ENCODE results near the gene ASB18.
"Not testable (repeated sequence)": the region's sequence is repeated elsewhere in the genome, so short reads cannot be mapped to it uniquely, and the experiment has no call there.

Gene ASB18

DNA sequence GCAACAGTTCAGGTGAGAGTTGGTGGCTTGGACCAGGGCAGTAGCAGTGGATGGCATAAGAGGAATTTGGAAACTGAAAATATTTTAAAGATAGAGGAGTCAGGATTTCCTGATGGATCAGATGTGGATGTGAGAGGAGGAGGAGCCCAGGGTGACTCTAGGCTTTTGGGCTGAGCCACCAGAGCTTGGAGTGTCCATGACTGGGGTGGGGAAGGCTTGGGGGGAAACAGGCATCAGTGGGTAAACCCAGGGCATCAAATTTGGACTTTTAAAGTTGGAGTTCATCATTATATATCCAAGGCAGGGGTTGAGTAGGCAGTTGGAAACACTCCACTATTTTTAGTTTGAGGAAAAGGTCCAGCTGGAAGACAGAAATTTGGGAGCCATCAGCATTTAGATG is 27.3 kb upstream of the ASB18 start:
- H3K36me3 Mint-ChIP-seq, result no peaks in the 10 kb centered on the region
- no peak overlapping the region for H3K4me3 Mint-ChIP-seq
- DNase-seq (ENCODE audit: low spot score in 2 of 2), result no peak
- no peak for ATAC-seq
- no peaks in the 10 kb centered on the region for H3K9me3 Mint-ChIP-seq
- no peaks in the 10 kb centered on the region for H3K4me1 Mint-ChIP-seq
- H3K27ac Mint-ChIP-seq, result no peak overlapping the region

DNA sequence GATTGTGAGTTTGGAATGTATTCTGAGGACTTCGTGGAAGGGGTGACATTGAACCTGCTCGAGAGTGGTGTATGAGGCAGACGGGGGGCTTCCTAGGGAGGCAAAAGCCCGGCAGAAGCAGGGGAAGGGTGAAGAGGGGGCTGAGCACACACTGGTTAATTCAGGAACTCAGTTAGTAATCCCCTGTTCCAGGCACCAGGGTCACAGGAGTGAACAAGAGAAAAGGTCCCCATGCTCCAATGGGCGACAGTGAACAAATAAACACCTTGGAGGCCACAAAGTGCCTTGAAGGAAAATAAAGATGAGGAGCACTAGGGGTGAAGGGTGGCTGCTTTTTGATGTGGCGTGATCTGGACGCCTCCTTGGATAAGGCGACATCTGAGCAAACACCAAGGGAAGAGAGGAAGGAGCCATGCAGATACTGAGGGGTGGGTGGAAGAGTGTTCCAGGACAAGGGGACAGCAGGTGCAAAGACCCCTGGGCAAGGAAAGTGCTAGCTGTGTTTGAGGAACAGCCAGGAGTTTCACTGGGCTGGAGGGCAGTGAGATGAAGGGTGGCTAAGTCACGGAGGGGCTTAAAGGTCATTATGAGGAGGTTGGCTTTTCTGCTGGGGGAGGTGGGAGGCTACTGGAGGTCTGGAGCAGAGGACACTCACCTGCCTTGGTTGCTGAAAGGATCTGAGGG is 26.7 kb upstream of the ASB18 start:
- no peak overlapping the region for H3K27ac Mint-ChIP-seq
- H3K9me3 Mint-ChIP-seq, result no peaks in the 10 kb centered on the region
- no peaks in the 10 kb centered on the region for H3K4me1 Mint-ChIP-seq
- DNase-seq (ENCODE audit: low spot score in 2 of 2), result no peak
- H3K36me3 Mint-ChIP-seq, result no peaks in the 10 kb centered on the region
- H3K4me3 Mint-ChIP-seq, result no peak overlapping the region
- ATAC-seq, result no peak

DNA sequence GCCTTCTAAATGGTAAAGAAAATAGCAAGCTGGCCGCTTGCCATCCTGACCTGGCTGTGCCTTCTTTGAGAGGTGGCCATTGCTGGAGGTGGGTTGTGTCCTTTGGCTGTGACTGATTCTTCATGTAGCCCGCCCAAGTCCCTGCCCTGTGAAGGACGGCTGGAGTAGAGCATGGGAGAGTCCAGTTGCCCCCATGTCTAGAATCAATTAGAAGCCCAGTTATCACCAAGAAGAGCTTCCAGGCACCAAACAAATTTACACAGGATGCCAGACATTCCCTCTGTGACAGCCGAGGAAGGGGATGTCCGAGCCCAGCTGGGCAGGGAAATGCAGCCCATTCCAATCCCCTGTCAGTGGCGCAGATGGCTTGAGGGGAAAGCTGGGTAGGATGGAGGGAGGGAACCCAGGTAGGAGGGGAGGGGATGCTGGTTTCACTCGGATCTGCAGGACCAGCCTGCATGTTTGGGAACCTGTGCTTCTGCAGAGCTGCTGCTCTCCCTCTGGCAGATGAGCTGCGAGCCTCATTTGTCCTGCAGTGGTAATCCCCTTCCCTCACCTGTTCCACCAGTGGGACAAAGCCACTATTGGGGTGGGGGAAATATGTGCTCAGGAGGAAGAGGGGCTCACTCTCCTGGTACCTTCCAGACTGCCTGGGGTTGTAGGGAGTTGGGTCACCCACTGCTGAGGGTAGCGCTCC is 25.7 kb upstream of the ASB18 start:
- ATAC-seq (no peak), DNase-seq (ENCODE audit: low spot score in 2 of 2) (no peak)
- Mint-ChIP-seq H3K4me1 (no peaks in the 10 kb centered on the region), H3K27ac (no peak overlapping the region), H3K4me3 (no peak overlapping the region), H3K9me3 (no peaks in the 10 kb centered on the region), H3K36me3 (no peaks in the 10 kb centered on the region)

DNA sequence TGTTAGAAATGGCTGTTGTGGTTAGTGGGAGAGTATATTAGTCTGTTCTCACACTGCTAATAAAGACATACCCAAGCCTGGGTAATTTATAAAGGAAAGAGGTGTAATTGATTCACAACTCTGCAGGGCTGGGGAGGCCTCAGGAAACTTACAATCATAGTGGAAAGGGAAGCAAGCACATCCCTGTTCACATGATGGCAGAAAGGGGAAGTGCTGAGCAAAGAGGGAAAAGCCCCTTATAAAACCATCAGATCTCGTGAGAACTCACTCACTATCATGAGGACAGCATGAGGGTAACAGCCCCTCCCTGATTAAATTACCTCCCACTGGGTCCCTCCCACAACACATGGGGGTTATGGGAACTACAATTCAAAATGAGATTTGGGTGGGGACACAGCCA is 24.2 kb upstream of the ASB18 start:
- H3K9me3 Mint-ChIP-seq; H3K4me3 Mint-ChIP-seq; H3K27ac Mint-ChIP-seq; H3K36me3 Mint-ChIP-seq; H3K4me1 Mint-ChIP-seq; ATAC-seq; DNase-seq (ENCODE audit: low spot score in 2 of 2): not testable (repeated sequence)

DNA sequence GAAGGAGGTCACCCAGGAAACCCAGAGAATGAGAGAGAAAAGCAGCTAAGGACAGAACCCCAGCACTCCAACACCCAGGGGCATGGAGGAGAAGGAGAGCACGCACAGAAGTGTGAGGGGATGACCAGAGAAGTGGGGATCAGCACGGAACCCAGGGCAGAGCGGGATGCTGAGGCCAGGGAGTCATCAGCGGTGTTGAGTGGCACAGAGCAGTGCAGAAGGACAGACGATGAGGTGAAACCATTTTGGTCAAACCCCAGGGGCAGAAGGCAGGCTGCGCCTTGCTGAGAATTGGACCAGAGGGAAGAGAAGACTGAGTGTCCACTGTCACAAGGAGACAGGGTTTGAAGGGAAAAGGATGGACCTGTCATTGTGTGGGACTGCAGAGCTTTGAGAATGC is 23.4 kb upstream of the ASB18 start:
- no peak overlapping the region for H3K4me3 Mint-ChIP-seq
- DNase-seq (ENCODE audit: low spot score in 2 of 2) (no peak), ATAC-seq (no peak)
- no peaks in the 10 kb centered on the region for H3K36me3 Mint-ChIP-seq
- no peaks in the 10 kb centered on the region for H3K4me1 Mint-ChIP-seq
- H3K27ac Mint-ChIP-seq, result no peak overlapping the region
- H3K9me3 Mint-ChIP-seq, result no peaks in the 10 kb centered on the region

DNA sequence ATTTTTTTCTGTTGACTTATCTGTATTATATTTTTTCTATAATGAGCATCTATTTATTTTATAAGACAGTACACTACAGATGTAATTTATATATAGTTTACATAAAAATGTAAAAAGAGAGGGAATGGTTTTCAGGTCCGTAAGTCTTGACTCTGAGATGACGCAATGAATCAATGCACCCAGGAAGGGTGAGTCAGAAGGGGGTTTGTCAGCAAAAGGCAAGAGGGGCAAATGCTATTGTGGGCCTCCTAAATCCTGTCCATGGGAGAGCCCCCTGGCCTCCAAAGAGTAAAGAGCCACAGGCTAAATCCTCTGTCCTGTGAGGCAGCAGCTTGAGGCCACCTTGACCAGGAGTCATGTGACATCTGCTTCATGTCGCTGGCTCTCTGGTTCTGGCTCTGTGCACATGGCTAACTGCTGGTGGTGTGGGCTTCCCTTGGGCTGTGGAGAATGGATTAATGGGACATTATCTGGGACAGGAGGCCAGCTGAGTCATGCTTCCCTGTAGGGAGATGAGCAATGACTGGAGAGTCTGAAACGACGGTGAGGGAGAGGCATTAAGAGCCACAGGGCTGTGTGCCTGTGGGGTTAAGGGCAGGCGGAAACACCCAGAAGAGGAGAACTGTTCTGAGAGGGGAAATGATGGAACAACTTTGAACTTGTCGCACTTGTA is 22.8 kb upstream of the ASB18 start:
- H3K36me3 Mint-ChIP-seq, result no peaks in the 10 kb centered on the region
- DNase-seq (ENCODE audit: low spot score in 2 of 2) (no peak), ATAC-seq (no peak)
- H3K9me3 Mint-ChIP-seq, result no peaks in the 10 kb centered on the region
- no peak overlapping the region for H3K27ac Mint-ChIP-seq
- no peaks in the 10 kb centered on the region for H3K4me1 Mint-ChIP-seq
- H3K4me3 Mint-ChIP-seq, result no peak overlapping the region

DNA sequence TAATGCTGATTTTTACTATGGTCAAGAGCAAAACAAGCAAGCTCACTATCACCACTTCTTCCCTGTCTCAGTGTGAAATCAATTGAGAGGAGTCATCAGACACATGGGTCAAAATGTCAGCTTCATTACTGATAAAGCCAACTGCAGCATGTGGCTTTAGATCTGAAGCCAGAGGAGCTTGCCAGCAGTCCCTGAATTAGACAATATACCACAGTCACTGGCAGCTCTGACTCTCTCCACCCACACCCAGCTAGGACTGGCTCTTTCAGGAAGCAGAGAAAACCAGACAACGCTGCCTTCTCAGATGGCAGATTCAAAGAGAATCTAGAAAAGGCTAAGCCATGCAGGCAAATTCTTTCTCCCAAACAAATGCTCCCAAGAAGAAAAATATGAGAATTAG is 20.0 kb upstream of the ASB18 start:
- no peak for ATAC-seq
- H3K27ac Mint-ChIP-seq, result no peak overlapping the region
- no peaks in the 10 kb centered on the region for H3K4me1 Mint-ChIP-seq
- no peak overlapping the region for H3K4me3 Mint-ChIP-seq
- no peak for DNase-seq (ENCODE audit: low spot score in 2 of 2)
- no peaks in the 10 kb centered on the region for H3K9me3 Mint-ChIP-seq
- no peaks in the 10 kb centered on the region for H3K36me3 Mint-ChIP-seq

DNA sequence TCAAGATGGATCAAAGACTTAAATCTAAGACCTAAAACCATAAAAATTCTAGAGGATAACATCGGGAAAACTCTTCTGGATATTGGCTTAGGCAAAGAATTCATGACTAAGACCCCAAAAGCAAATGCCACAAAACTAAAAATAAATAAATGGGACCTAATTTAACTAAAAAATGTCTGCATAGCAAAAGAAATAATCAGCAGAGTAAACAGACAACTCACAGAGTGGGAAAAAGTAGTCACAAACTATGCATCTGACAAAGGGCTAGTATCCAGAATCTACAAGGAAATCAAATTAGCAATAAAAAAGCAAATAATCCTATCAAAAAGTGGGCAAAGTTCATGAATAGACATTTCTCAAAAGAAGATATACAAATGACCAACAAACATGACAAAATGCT is 18.2 kb upstream of the ASB18 start:
- Mint-ChIP-seq H3K4me3 (no peak overlapping the region), H3K9me3 (no peaks in the 10 kb centered on the region), H3K36me3 (no peaks in the 10 kb centered on the region), H3K27ac (no peak overlapping the region), H3K4me1 (no peaks in the 10 kb centered on the region)
- DNase-seq (ENCODE audit: low spot score in 2 of 2) (no peak), ATAC-seq (no peak)

DNA sequence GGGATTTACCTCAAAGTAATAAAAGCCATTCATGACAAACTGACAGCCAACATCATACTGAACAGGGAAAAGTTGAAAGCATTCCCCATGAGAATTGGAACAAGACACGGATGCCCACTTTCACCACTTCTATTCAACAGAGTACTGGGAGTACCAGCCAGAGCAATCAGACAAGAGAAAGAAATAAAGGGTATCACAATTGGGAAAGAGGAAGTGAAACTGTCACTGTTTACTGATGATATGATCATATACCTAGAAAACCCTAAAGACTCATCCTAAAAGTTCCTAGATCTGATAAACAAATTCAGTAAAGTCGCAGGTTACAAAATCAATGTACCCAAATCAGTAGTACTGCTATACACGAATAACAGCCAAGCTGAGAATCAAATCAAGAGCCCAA is 17.2 kb upstream of the ASB18 start:
- Mint-ChIP-seq H3K9me3 (no peaks in the 10 kb centered on the region), H3K36me3 (no peaks in the 10 kb centered on the region)

DNA sequence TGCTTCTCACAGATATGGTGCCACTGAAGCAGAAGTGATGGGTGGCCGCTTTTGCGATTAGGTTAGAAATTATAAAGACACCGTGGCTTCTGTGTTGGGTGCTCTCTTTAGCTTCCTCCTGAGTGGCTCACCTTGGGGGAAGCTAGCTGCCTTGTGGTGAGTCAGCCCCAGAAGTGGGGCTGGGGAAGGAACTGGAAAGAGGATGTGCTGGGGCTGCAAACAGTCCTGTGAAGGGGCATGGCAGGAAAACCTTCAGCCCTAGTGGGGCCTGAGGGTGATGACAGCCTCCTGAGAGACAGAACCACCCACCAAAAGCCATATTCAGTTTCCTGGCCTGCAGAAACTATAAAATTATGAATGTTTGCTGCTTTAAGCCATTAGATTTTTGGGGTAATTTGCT is 8.9 kb upstream of the ASB18 start:
- H3K27ac Mint-ChIP-seq, result no peak overlapping the region
- ATAC-seq (no peak), DNase-seq (ENCODE audit: low spot score in 2 of 2) (no peak)
- H3K4me1 Mint-ChIP-seq, result no peaks in the 10 kb centered on the region
- peaks cover 6% of the 10 kb centered on the region for H3K9me3 Mint-ChIP-seq
- no peak overlapping the region for H3K4me3 Mint-ChIP-seq
- no peaks in the 10 kb centered on the region for H3K36me3 Mint-ChIP-seq

More for the DNA sequence above, 17.2 kb upstream of the ASB18 start:
- no peak for DNase-seq (ENCODE audit: low spot score in 2 of 2)
- Mint-ChIP-seq H3K4me3 (no peak overlapping the region), H3K4me1 (no peaks in the 10 kb centered on the region), H3K27ac (no peak overlapping the region)
- no peak for ATAC-seq

DNA sequence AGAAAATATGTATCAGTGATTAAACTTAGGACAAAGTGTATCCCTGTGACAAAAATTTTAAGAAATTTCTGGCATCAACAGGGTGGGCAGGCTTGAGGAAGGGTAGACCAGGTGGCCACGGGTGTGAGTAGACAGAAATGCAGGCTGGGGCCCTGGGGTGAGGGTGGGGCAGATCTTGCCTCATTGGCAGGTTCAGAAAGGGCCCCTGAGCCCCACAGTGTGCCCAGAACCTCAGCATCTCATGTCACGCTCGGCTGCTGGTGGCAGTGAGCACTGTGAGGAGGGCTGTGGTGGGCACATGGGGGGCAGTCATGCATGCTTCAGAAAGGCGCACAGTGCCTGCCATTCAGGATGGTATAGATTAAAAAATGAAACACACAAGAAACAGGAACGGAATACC is 7.6 kb upstream of the ASB18 start:
- H3K36me3 Mint-ChIP-seq, result no peaks in the 10 kb centered on the region
- H3K9me3 Mint-ChIP-seq, result peaks cover 6% of the 10 kb centered on the region
- ATAC-seq, result no peak

DNA sequence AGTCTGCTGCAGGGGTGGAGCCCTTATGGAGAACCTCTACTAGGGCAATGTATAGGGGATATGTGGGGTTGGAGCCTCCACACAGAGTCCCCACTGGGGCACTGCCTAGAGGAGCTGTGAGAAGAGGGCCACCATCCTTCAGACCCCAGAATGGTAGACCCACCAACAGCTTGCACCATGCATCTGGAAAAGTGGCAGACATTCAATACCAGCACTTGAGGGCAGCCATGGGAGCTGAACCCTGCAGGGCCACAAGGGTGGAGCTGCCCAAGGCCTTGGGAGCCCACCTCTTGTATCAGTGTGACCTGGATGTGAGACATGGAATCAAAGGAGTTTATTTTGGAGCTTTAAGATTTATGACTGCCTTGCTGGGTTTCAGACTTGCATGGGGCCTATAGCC is 5.7 kb upstream of the ASB18 start:
- not testable (repeated sequence) for H3K4me3 Mint-ChIP-seq; H3K4me1 Mint-ChIP-seq; H3K36me3 Mint-ChIP-seq; H3K9me3 Mint-ChIP-seq; DNase-seq (ENCODE audit: low spot score in 2 of 2); ATAC-seq; H3K27ac Mint-ChIP-seq

More for the DNA sequence above, 7.6 kb upstream of the ASB18 start:
- no peaks in the 10 kb centered on the region for H3K4me1 Mint-ChIP-seq
- no peak overlapping the region for H3K27ac Mint-ChIP-seq
- no peak for DNase-seq (ENCODE audit: low spot score in 2 of 2)
- no peak overlapping the region for H3K4me3 Mint-ChIP-seq

DNA sequence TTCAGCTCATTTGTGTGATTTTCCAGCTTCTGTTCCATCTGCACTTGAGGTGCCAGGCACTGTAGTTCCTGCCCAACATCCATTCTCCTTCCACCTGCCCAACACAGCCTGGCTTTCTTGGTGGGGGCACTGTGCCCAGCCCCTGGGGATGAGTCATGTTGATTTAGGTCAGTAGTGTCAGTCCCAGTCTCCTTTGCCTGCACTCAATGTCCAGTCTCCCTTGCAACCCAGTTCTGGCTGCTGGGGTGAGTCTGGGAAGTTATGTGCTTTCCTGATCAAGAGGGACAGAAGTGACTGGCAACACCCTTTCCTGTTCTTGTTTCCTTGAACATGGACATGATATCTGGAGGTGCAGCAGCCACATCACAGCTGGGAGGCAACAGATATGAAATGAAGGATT is 1.5 kb upstream of the ASB18 start:
- no peak overlapping the region for H3K4me3 Mint-ChIP-seq
- ATAC-seq, result no peak

DNA sequence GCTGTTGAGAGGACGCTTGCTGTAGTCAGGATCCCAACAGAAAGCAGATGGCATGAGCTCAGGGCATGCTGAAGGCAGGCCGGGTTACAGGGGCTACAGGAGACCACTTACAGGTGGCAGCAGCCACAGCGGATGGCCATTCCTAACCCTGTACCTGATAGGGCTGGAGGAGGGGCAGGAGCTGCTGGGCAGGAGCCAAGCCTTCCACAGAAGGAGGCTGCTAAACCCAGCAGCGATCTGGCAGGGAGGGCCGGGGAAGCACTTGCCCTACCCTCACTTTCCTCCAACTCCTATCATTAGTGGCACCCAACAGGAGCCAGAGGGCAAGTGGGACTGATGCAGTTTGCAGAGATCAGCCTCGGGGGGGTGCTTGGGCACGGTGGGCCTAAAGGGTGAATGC is 2.0 kb downstream of the ASB18 start:
- ATAC-seq, result no peak
- H3K4me1 Mint-ChIP-seq, result no peaks in the 10 kb centered on the region
- no peak overlapping the region for H3K27ac Mint-ChIP-seq
- no peaks in the 10 kb centered on the region for H3K36me3 Mint-ChIP-seq
- no peak overlapping the region for H3K4me3 Mint-ChIP-seq
- peaks cover 6% of the 10 kb centered on the region for H3K9me3 Mint-ChIP-seq
- DNase-seq (ENCODE audit: low spot score in 2 of 2), result no peak

More for the DNA sequence above, 1.5 kb upstream of the ASB18 start:
- H3K36me3 Mint-ChIP-seq, result no peaks in the 10 kb centered on the region
- H3K27ac Mint-ChIP-seq, result no peak overlapping the region
- H3K9me3 Mint-ChIP-seq, result peaks cover 10% of the 10 kb centered on the region
- no peaks in the 10 kb centered on the region for H3K4me1 Mint-ChIP-seq
- no peak for DNase-seq (ENCODE audit: low spot score in 2 of 2)

DNA sequence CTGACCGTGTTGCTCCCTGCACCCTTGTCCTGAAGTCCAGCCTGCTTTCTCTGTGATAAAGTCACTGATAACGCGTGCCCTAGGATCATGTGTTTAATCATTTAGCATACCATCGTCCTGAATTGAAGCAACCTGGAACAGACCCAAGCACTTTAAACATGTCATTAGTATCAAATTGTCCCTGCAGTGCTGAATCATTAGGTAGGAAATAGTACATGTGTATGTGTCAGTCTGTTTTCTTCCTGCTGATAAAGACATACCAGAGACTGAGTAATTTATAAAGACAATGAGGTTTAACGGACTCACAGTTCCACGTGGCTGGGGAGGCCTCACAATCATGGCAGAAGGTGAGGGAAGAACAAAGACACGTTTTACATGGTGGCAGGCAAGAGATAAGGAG is 2.8 kb downstream of the ASB18 start:
- H3K36me3 Mint-ChIP-seq, result no peaks in the 10 kb centered on the region
- DNase-seq (ENCODE audit: low spot score in 2 of 2) (no peak), ATAC-seq (no peak)
- H3K9me3 Mint-ChIP-seq, result peaks cover 6% of the 10 kb centered on the region
- no peak overlapping the region for H3K27ac Mint-ChIP-seq
- H3K4me1 Mint-ChIP-seq, result no peaks in the 10 kb centered on the region
- H3K4me3 Mint-ChIP-seq, result no peak overlapping the region

DNA sequence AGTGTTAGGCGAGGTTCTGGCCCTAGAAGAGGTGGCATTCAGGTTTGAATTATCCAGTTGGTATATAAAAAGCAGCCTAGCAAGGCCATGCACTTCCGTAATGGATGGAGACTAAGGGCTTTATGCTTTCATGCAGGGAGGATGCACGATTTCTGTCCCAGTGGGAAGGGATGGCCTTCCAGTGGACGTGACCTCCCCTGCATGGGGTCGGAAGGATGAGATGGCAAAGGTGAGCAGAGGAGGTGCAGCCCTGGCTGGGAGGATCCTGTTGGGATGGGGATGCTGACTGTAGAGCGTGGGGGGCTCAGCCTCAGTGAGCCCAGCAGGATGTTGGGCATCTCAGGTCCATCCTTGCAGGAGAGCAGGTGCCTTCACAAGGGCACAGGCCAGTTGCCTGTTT is 4.8 kb downstream of the ASB18 start:
- DNase-seq (ENCODE audit: low spot score in 2 of 2) (no peak), ATAC-seq (no peak)
- no peaks in the 10 kb centered on the region for H3K4me1 Mint-ChIP-seq
- H3K9me3 Mint-ChIP-seq, result peaks cover 6% of the 10 kb centered on the region
- H3K27ac Mint-ChIP-seq, result no peak overlapping the region
- no peaks in the 10 kb centered on the region for H3K36me3 Mint-ChIP-seq
- no peak overlapping the region for H3K4me3 Mint-ChIP-seq
